HG03135 (cell line): ENCODE measurements around the gene RGS7.
"Not testable (repeated sequence)": the region's sequence is repeated elsewhere in the genome, so short reads cannot be mapped to it uniquely, and the experiment has no call there.

Experiments
- ATAC-seq: cut with Tn5 transposase; IDR thresholded peaks from one replicate; pipeline ENCODE4 v1.9.1; 2021; ENCODE audit warnings: mild to moderate bottlenecking, moderate library complexity; ENCODE audit not compliant: unreplicated experiment

Gene RGS7

GRCh38 chr1:241142493-241142892 is 214.5 kb downstream of the RGS7 start:
- ATAC-seq = no peak

GRCh38 chr1:241141646-241142045 is 215.4 kb downstream of the RGS7 start:
- not testable (repeated sequence) for ATAC-seq

- ATAC-seq = no peak
These were observed 216.3 kb downstream of the RGS7 start for GRCh38 chr1:241140670-241141069.

GRCh38 chr1:241139047-241139446 is 218.0 kb downstream of the RGS7 start:
- no peak for ATAC-seq

- no peak for ATAC-seq
These were observed 218.8 kb downstream of the RGS7 start for GRCh38 chr1:241138248-241138647.

- no peak for ATAC-seq
These were observed 220.6 kb downstream of the RGS7 start for GRCh38 chr1:241136389-241136788.

GRCh38 chr1:241131636-241132194 is 225.3 kb downstream of the RGS7 start:
- no peak for ATAC-seq

GRCh38 chr1:241130881-241131280 is 226.1 kb downstream of the RGS7 start:
- no peak for ATAC-seq

GRCh38 chr1:241129207-241129960 is 227.6 kb downstream of the RGS7 start:
- ATAC-seq = no peak

- no peak for ATAC-seq
These were observed 231.7 kb downstream of the RGS7 start for GRCh38 chr1:241125286-241125685.

GRCh38 chr1:241118049-241118448 is 239.0 kb downstream of the RGS7 start:
- no peak for ATAC-seq

GRCh38 chr1:241115784-241116183 is 241.2 kb downstream of the RGS7 start:
- ATAC-seq = no peak

GRCh38 chr1:241114699-241115233 is 242.2 kb downstream of the RGS7 start:
- no peak for ATAC-seq

GRCh38 chr1:241113557-241113956 is 243.4 kb downstream of the RGS7 start:
- no peak for ATAC-seq

GRCh38 chr1:241109039-241109438 is 248.0 kb downstream of the RGS7 start:
- ATAC-seq = no peak

GRCh38 chr1:241105147-241105546 is 251.9 kb downstream of the RGS7 start:
- ATAC-seq = no peak

GRCh38 chr1:241102664-241103063 is 254.3 kb downstream of the RGS7 start:
- ATAC-seq = no peak

GRCh38 chr1:241101622-241102021 is 255.4 kb downstream of the RGS7 start:
- ATAC-seq = no peak

GRCh38 chr1:241097479-241097878 is 259.5 kb downstream of the RGS7 start:
- ATAC-seq = no peak

GRCh38 chr1:241096982-241097381 is 260.0 kb downstream of the RGS7 start:
- ATAC-seq = no peak

GRCh38 chr1:241095847-241096246 is 261.2 kb downstream of the RGS7 start:
- no peak for ATAC-seq

- ATAC-seq = no peak
These were observed 266.2 kb downstream of the RGS7 start for GRCh38 chr1:241090798-241091197.
